H1 (cell line): Measurements from ENCODE around the gene PLA2G15. TPM values are rescaled to one million over a fixed set of nuclear protein-coding genes. Genes with fewer than 3 reads are reported as not detected.
A peak's percentile ranks its signal among the peaks of the same experiment; 100 is the strongest.

Experiments
- CTCF ChIA-PET: fragments of 300-600 bp; sonication (Branson Sonifier 250); formaldehyde crosslinking; loops from one replicate; lab custom pipeline; 2021; ENCODE audit not compliant: partially characterized antibody; lab: Charles Lee
- POLR2A ChIA-PET: fragments of 300-600 bp; sonication (Branson Sonifier 250); formaldehyde crosslinking; loops from one replicate; lab custom pipeline; 2021; ENCODE audit warnings: inconsistent platforms; ENCODE audit not compliant: partially characterized antibody; lab: Charles Lee
- DNase-seq, 2 experiments: peaks; one replicate each; pipeline versions ENCODE4 v3.0.0 to v3.0.0-alpha.2; 2010 to 2022; ENCODE audit warnings: low spot score in 2 of 2, low read depth in 1 of 2, mixed read lengths in 1 of 2
- FAIRE-seq: peaks from 2 replicates; lab custom pipeline; 2011; peaks lifted over from hg19 to GRCh38; lab: Jason Lieb, UNC
- H2AFZ ChIP-seq: 2 replicates; pipeline ENCODE4 v1.8.1; 2012; ENCODE audit warnings: low read length, inconsistent platforms
- H2AK5ac ChIP-seq: 2 replicates; pipeline ENCODE4 v1.6.1; 2013; ENCODE audit warnings: low read depth, low read length
- H2BK120ac ChIP-seq: replicated peaks from 2 replicates; pipeline ENCODE3; 2013; ENCODE audit warnings: low read depth, low read length, inconsistent platforms
- H2BK12ac ChIP-seq: 2 replicates; pipeline ENCODE4 v1.6.1; 2013; ENCODE audit warnings: low read depth, low read length
- H2BK15ac ChIP-seq: 2 replicates; pipeline ENCODE4 v1.6.1; 2013; ENCODE audit warnings: low read length
- H2BK20ac ChIP-seq: 2 replicates; pipeline ENCODE4 v1.6.1; 2013; ENCODE audit warnings: low read length
- H2BK5ac ChIP-seq: 2 replicates; pipeline ENCODE4 v1.6.1; 2013; ENCODE audit warnings: low read depth, low read length
- H3K14ac ChIP-seq: 2 replicates; pipeline ENCODE4 v1.6.1; 2013; ENCODE audit warnings: inconsistent platforms; ENCODE audit not compliant: insufficient read length
- H3K18ac ChIP-seq: 2 replicates; pipeline ENCODE4 v1.6.1; 2013; ENCODE audit warnings: low read length; ENCODE audit errors: extremely low read depth
- H3K23ac ChIP-seq: 2 replicates; pipeline ENCODE4 v1.6.1; 2013; ENCODE audit warnings: inconsistent platforms; ENCODE audit not compliant: insufficient read length
- H3K23me2 ChIP-seq: 2 replicates; pipeline ENCODE4 v1.6.1; 2013; ENCODE audit warnings: low read depth, low read length
- H3K27ac ChIP-seq: 2 replicates; pipeline ENCODE4 v1.6.1; 2011; ENCODE audit warnings: low read depth, low read length, inconsistent platforms
- H3K27me3 ChIP-seq, 4 experiments: replicated peaks in 1 of 4; 1 replicate in 1 of 4; 2 replicates in 3 of 4; pipeline versions ENCODE4 v1.6.1 to v1.8.1; 2011 to 2013; ENCODE audit warnings: low read length in 3 of 4, mild to moderate bottlenecking in 3 of 4, inconsistent platforms in 2 of 4, mixed read lengths in 2 of 4, moderate library complexity in 1 of 4; ENCODE audit not compliant: control insufficient read depth in 3 of 4, insufficient read depth in 3 of 4; ENCODE audit errors: extremely low read depth in 1 of 4
- H3K36me3 ChIP-seq, 4 experiments: 2 replicates each; pipeline versions ENCODE4 v1.6.1 to v1.8.1; 2011 to 2013; ENCODE audit warnings: mild to moderate bottlenecking in 4 of 4, low read length in 3 of 4, moderate library complexity in 2 of 4, control low read depth in 1 of 4, inconsistent platforms in 1 of 4; ENCODE audit not compliant: insufficient read depth in 4 of 4, control insufficient read depth in 2 of 4
- H3K4ac ChIP-seq: replicated peaks from 2 replicates; pipeline ENCODE3; 2013; ENCODE audit warnings: low read length, low read depth, mixed read lengths, inconsistent platforms; ENCODE audit not compliant: insufficient read length
- H3K4me1 ChIP-seq, 4 experiments: replicated peaks in 1 of 4; 1 replicate in 1 of 4; 2 replicates in 3 of 4; pipeline versions ENCODE4 v1.6.1 to v1.8.1; 2011 to 2013; ENCODE audit warnings: low read length in 3 of 4, inconsistent platforms in 2 of 4, mixed read lengths in 1 of 4; ENCODE audit not compliant: insufficient read depth in 4 of 4, control insufficient read depth in 3 of 4
- H3K4me2 ChIP-seq, 2 experiments: 2 replicates each; pipeline versions ENCODE4 v1.6.1 to v1.8.1; 2011 to 2013; ENCODE audit warnings: low read depth in 2 of 2, low read length in 2 of 2, control low read depth in 1 of 2, inconsistent platforms in 1 of 2, mild to moderate bottlenecking in 1 of 2; ENCODE audit not compliant: insufficient read depth in 1 of 2
- H3K4me3 ChIP-seq, 4 experiments: fragments of 200-600, 300-600 bp in 1 of 4; sonication (generic), shearing (Covaris generic), sonication (Bioruptor Twin) in 1 of 4; 2 replicates each; pipeline versions ENCODE4 v1.5.1 to v1.8.1; 2011 to 2016; ENCODE audit warnings: low read length in 4 of 4, low read depth in 3 of 4, control low read depth in 2 of 4, inconsistent platforms in 2 of 4, mild to moderate bottlenecking in 2 of 4, mixed read lengths in 1 of 4, moderate library complexity in 1 of 4; ENCODE audit not compliant: insufficient read depth in 2 of 4; ENCODE audit errors: extremely low read depth in 1 of 4
- H3K56ac ChIP-seq: replicated peaks from 2 replicates; pipeline ENCODE3; 2013; ENCODE audit warnings: low read depth, mild to moderate bottlenecking, mixed read lengths, low read length, inconsistent platforms; ENCODE audit not compliant: insufficient read length
- H3K79me1 ChIP-seq: 2 replicates; pipeline ENCODE4 v1.6.1; 2013; ENCODE audit warnings: low read depth, low read length, control low read depth
- H3K79me2 ChIP-seq, 2 experiments: 2 replicates each; pipeline versions ENCODE4 v1.6.1 to v1.8.1; 2012 to 2013; ENCODE audit warnings: low read length in 2 of 2, mild to moderate bottlenecking in 2 of 2, inconsistent platforms in 1 of 2; ENCODE audit not compliant: insufficient read depth in 2 of 2, control insufficient read depth in 1 of 2
- H3K9ac ChIP-seq, 4 experiments: replicated peaks in 1 of 4; 1 replicate in 1 of 4; 2 replicates in 3 of 4; pipeline versions ENCODE4 v1.6.1 to v1.8.1; 2011 to 2013; ENCODE audit warnings: low read depth in 3 of 4, low read length in 3 of 4, control low read depth in 2 of 4, mild to moderate bottlenecking in 2 of 4, moderate library complexity in 2 of 4, inconsistent platforms in 1 of 4; ENCODE audit errors: extremely low read depth in 1 of 4
- H3K9me3 ChIP-seq, 2 experiments: 2 replicates each; pipeline versions ENCODE4 v1.6.1 to v1.8.1; 2012 to 2013; ENCODE audit warnings: mild to moderate bottlenecking in 2 of 2, moderate library complexity in 2 of 2, control low read depth in 1 of 2, inconsistent platforms in 1 of 2, low read depth in 1 of 2, low read length in 1 of 2, mixed read lengths in 1 of 2; ENCODE audit not compliant: insufficient read depth in 2 of 2
- H4K20me1 ChIP-seq, 2 experiments: replicated peaks in 1 of 2; 2 replicates each; pipeline versions ENCODE3 to v1.8.1; 2011 to 2013; ENCODE audit warnings: inconsistent platforms in 2 of 2, low read length in 2 of 2, mild to moderate bottlenecking in 1 of 2; ENCODE audit not compliant: insufficient read depth in 2 of 2, control insufficient read depth in 1 of 2
- H4K5ac ChIP-seq: 2 replicates; pipeline ENCODE4 v1.6.1; 2013; ENCODE audit warnings: low read length, low read depth, mixed read lengths, inconsistent platforms; ENCODE audit not compliant: insufficient read length
- H4K8ac ChIP-seq: 2 replicates; pipeline ENCODE4 v1.8.0; 2013; ENCODE audit warnings: mild to moderate bottlenecking, moderate library complexity, low read length, inconsistent platforms; ENCODE audit not compliant: insufficient read depth; ENCODE audit errors: extremely low read depth
- H4K91ac ChIP-seq: replicated peaks from 2 replicates; pipeline ENCODE3; 2013; ENCODE audit warnings: low read length, mixed read lengths, inconsistent platforms; ENCODE audit not compliant: insufficient read length
- ASH2L ChIP-seq: fragments of 200-600, 300-600 bp; sonication (generic); IDR thresholded peaks from one replicate; pipeline ENCODE4 v1.7.1; 2017; ENCODE audit warnings: low read length
- CREB1 ChIP-seq: IDR thresholded peaks from 2 replicates; pipeline ENCODE4 v1.6.1; 2012; ENCODE audit warnings: inconsistent platforms
- TAF1 ChIP-seq: IDR thresholded peaks from 2 replicates; pipeline ENCODE4 v1.6.1; 2011; ENCODE audit warnings: mild to moderate bottlenecking, low read depth, low read length
- TBP ChIP-seq: IDR thresholded peaks from 2 replicates; pipeline ENCODE4 v1.6.1; 2011; ENCODE audit warnings: low read depth, low read length, improper control_type of control experiment
- WGBS, 2 experiments: shearing (Covaris generic) in 1 of 2; methylation state at CpG; one replicate each; pipeline versions ENCODE4 v1.1.6 to v1.1.7; 2013 to 2015; ENCODE audit warnings: low lambda C conversion rate in 2 of 2, mixed read lengths in 2 of 2, inconsistent platforms in 1 of 2, low coverage in 1 of 2, missing lambda C conversion rate in 1 of 2; ENCODE audit not compliant: insufficient replicate concordance in 2 of 2, insufficient coverage in 1 of 2, insufficient read length in 1 of 2; ENCODE audit errors: extremely low coverage in 1 of 2, missing lambda C conversion rate in 1 of 2; 5-methylcytosine and 5-hydroxymethylcytosine counted together
- polyA plus RNA-seq, 7 experiments: library from polyadenylated mRNA; depleted of rRNA in 3 of 7; stranded (reverse) in 5 of 7; unstranded in 2 of 7; fragments of >200 nt in 5 of 7; fragments of 200-250 nt in 2 of 7; gene quantifications; 1 replicate in 5 of 7; 2 replicates in 1 of 7; 4 replicates in 1 of 7; pipeline versions ENCODE4 v1.2.1 to v1.2.3, GENCODE V29; 2011 to 2013; ENCODE audit warnings: missing spikeins in 2 of 7, mixed read lengths in 2 of 7
- total RNA-seq: library from RNA; stranded (reverse); fragmentation: NEBNext Ultra II Directional; extraction: Animal tissue kit (Norgen Biotek cat#: 25700); gene quantifications from 2 replicates; pipeline ENCODE4 v1.2.1, GENCODE V29; 2021
- TF ChIP-seq, protein P1 (sequence below), 3 experiments: IDR thresholded peaks; 1 replicate in 2 of 3; 2 replicates in 1 of 3; pipeline versions ENCODE4 v1.5.1 to v1.6.1; 2011; ENCODE audit warnings: low read length in 3 of 3, mild to moderate bottlenecking in 3 of 3, inconsistent platforms in 2 of 3, low read depth in 1 of 3, moderate library complexity in 1 of 3; ENCODE audit not compliant: insufficient read depth in 1 of 3; ENCODE audit errors: control extremely low read depth in 1 of 3
- TF ChIP-seq, protein P2 (sequence below): IDR thresholded peaks from 2 replicates; pipeline ENCODE4 v1.6.1; 2012; ENCODE audit warnings: inconsistent platforms

Gene PLA2G15
- total and polyA plus RNA-seq, 2 of the 8 experiments (the other 6 are each of a cell fraction or from before 2014, with no cell fraction given): 11.2 to 12.0 TPM

DNA sequence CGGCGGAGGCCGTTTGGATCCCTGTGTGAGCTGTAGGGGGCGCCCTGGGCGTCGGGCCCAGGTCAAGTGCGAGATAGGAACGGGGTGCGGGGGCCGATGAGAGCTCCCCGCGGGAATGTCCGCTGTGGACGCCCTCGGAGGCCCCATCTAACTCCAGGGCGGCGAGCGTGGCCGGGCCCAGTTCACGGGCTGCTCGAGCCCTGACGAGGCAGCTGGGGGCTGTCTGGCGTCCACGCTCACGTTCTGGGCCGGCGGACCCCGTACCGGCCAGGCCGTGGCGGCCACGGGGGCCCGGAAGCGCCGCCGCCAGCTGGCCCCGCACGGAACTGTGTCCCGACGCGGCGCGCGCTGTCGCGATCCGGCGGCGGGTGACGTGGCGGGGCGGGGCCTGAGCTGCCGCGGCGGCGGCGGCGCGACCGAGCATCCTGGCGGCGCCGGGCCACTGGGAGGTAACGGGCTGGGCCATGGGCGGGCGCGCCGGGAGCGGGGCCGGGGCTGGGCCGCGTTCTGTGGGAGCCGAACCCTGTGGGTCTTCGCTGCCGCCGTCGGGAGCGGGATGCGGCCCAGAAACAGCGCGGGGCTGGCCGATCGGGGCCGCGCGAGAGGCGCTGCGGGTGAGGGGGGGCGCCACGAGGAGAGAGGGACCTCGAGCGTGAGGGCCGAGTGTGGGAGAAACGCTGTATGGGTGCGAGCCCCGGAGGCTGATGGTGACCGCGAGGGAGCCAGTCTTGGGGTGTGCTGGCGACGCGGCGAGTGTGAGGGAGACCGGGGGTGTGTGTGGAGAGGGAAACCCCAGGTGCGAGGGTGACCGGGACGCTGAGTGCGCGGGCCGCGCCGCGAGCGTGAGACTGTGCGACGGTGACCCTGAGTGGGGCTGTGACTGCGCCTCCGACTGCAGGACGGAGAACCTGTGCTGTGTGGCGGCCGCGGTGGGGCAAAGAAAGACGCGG, 19.2 kb downstream of the PLA2G15 start, which contains the start of gene SLC7A6:
TSS of gene SLC7A6 (plus strand) at position 399 of the 950 bp plus-strand sequence. CDS start 10,201 bp downstream, outside the sequence.
- Histone ChIP-seq H3K27me3 (peaks cover 0 to 11% (median 1%) of the 10 kb centered on the region in 4 experiments; a peak in 3 of 7 replicates), H3K4me3 (peak within 1 kb of the TSS; percentile 78 to 97 (median 84)), H3K23ac (no peak within 1 kb of the TSS), H3K18ac (peak within 1 kb of the TSS; percentile 81), H2AFZ (peak within 1 kb of the TSS; percentile 65; the same call in 1 of the 2 replicates), H4K8ac (peak within 1 kb of the TSS; percentile 87), H3K27ac (no peak within 1 kb of the TSS), H4K5ac (no peak within 1 kb of the TSS), H2BK12ac (no peak within 1 kb of the TSS), H4K20me1 (no peaks in the 10 kb centered on the region), H2BK15ac (peak within 1 kb of the TSS; percentile 95), H3K23me2 (peaks cover 10% of the 10 kb centered on the region; the same call in 1 of the 2 replicates), H2BK20ac (no peak within 1 kb of the TSS), H2BK120ac (no peak within 1 kb of the TSS), H3K36me3 (peaks cover 0 to 2% (median under 1%) of the 10 kb centered on the region in 4 experiments; a peak in 4 of 8 replicates), H3K14ac (no peak within 1 kb of the TSS), H4K91ac (peak within 1 kb of the TSS; percentile 71), H3K4me2 (peak within 1 kb of the TSS; percentile 84 to 90), H3K56ac (peak within 1 kb of the TSS; percentile 74), H3K9ac (peak within 1 kb of the TSS; percentile 64 to 75 (median 68)), H2BK5ac (peak within 1 kb of the TSS; percentile 48; the same call in 1 of the 2 replicates), H3K4ac (peak within 1 kb of the TSS; percentile 88), H2AK5ac (no peak within 1 kb of the TSS), H3K79me1 (peaks cover 2% of the 10 kb centered on the region), H3K9me3 (no peaks in the 10 kb centered on the region), H3K4me1 (peaks cover 0 to 3% (median 2%) of the 10 kb centered on the region in 4 experiments; a peak in 5 of 7 replicates), H3K79me2 (peaks cover 0 to 17% of the 10 kb centered on the region in 2 experiments; a peak in 3 of 4 replicates)
- ChIA-PET CTCF (interaction anchor here (0.5 to 9.0 kb wide), 32 partner anchors 8 to 1021 kb away, joined by 3 to 233 read pairs (median 4); partner anchors contain the start of genes PLA2G15, PRMT7 and SLC7A6OS), POLR2A (interaction anchor here (0.6 to 3.0 kb wide), 12 partner anchors 8 to 97 kb away, joined by 3 to 22 read pairs (median 6); partner anchors contain the start of genes ESRP2, PRMT7 and SLC7A6OS)
- WGBS, 2 experiments: 4% methylated on average over 71 of the region's 123 CpGs; no CpG with 5 or more reads in 1 of the 2 experiments
- no peak for FAIRE-seq
- DNase-seq: peak in 1 of 2 experiments; percentile 86
- TF ChIP-seq ASH2L: peak; percentile 36
- 0 out of 2 replicates have a peak, but pooled peaks have one; percentile 4 for TF ChIP-seq TAF1
- TF ChIP-seq TBP: peak; percentile 2; the same call in 1 of the 2 replicates
- TF ChIP-seq, protein P1, sequence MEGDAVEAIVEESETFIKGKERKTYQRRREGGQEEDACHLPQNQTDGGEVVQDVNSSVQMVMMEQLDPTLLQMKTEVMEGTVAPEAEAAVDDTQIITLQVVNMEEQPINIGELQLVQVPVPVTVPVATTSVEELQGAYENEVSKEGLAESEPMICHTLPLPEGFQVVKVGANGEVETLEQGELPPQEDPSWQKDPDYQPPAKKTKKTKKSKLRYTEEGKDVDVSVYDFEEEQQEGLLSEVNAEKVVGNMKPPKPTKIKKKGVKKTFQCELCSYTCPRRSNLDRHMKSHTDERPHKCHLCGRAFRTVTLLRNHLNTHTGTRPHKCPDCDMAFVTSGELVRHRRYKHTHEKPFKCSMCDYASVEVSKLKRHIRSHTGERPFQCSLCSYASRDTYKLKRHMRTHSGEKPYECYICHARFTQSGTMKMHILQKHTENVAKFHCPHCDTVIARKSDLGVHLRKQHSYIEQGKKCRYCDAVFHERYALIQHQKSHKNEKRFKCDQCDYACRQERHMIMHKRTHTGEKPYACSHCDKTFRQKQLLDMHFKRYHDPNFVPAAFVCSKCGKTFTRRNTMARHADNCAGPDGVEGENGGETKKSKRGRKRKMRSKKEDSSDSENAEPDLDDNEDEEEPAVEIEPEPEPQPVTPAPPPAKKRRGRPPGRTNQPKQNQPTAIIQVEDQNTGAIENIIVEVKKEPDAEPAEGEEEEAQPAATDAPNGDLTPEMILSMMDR (IDR thresholded peaks at IDR 0.05; ENCODE audit: control extremely low read depth in 1 of 3, insufficient read depth in 1 of 3, low read depth in 1 of 3, low read length in 3 of 3): peak; percentile 61 to 69 (median 69)
- TF ChIP-seq CREB1: peak; percentile 64; the same call in 1 of the 2 replicates
- TF ChIP-seq, protein P2, sequence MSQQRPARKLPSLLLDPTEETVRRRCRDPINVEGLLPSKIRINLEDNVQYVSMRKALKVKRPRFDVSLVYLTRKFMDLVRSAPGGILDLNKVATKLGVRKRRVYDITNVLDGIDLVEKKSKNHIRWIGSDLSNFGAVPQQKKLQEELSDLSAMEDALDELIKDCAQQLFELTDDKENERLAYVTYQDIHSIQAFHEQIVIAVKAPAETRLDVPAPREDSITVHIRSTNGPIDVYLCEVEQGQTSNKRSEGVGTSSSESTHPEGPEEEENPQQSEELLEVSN: peak; percentile 59
